K562 (cell line): ENCODE measurements around the gene PARD3B. TPM values are rescaled to one million over a fixed set of nuclear protein-coding genes. Genes with fewer than 3 reads are reported as not detected.
A peak's percentile ranks its signal among the peaks of the same experiment; 100 is the strongest.

Experiments used
- ASH1L ChIP-seq: fragments of 450-650 bp; IDR thresholded peaks from 2 replicates; pipeline ENCODE4 v1.6.1; 2018; ENCODE audit warnings: borderline replicate concordance, mild to moderate bottlenecking, low read depth; ENCODE audit not compliant: partially characterized antibody
- BDP1 ChIP-seq: IDR thresholded peaks from 3 replicates; pipeline ENCODE4 v1.6.1; 2011; ENCODE audit not compliant: insufficient read length, insufficient read depth
- BRD4 ChIP-seq: fragments of 200-600 bp; sonication (generic); IDR thresholded peaks from 2 replicates; pipeline ENCODE4 v1.6.1; 2017; ENCODE audit warnings: inconsistent platforms
- CGGBP1 ChIP-seq: fragments of 250-450 bp; sonication (Bioruptor Pico); IDR thresholded peaks from 2 replicates; pipeline ENCODE4 v1.9.0; 2021; ENCODE audit warnings: mild to moderate bottlenecking
- FOXO4 ChIP-seq: fragments of 450-650 bp; formaldehyde crosslinking; IDR thresholded peaks from 2 replicates; pipeline ENCODE4 v1.4.0; 2020; ENCODE audit warnings: mild to moderate bottlenecking, moderate library complexity
- GMEB1 ChIP-seq: fragments of 250-450 bp; sonication (Bioruptor Pico); IDR thresholded peaks from 2 replicates; pipeline ENCODE4 v1.4.0; 2020; ENCODE audit warnings: mild to moderate bottlenecking
- HEY1 ChIP-seq: fragments of 250-450 bp; sonication (Bioruptor Pico); IDR thresholded peaks from 2 replicates; pipeline ENCODE4 v1.5.0; 2020; ENCODE audit warnings: mild to moderate bottlenecking, moderate library complexity, borderline replicate concordance
- ID3 ChIP-seq, 2 experiments: fragments of 250-450 bp in 1 of 2; fragments of 450-650 bp in 1 of 2; sonication (Bioruptor Pico) in 1 of 2; IDR thresholded peaks; 2 replicates each; pipeline versions ENCODE4 v1.6.1 to v1.8.0; 2016 to 2021; ENCODE audit warnings: mild to moderate bottlenecking in 2 of 2, moderate library complexity in 2 of 2, missing compliant biosample characterization in 1 of 2, missing genetic modification characterization in 1 of 2
- L3MBTL2 ChIP-seq: fragments of 450-650 bp; IDR thresholded peaks from 2 replicates; pipeline ENCODE4 v1.6.1; 2016; ENCODE audit warnings: mild to moderate bottlenecking, moderate library complexity
- MYBL2 ChIP-seq, 2 experiments: fragments of 450-650 bp in 1 of 2; sonication (generic) in 1 of 2; formaldehyde crosslinking in 1 of 2; IDR thresholded peaks; 2 replicates each; pipeline versions ENCODE4 v1.6.1 to v1.8.1; 2017 to 2022; ENCODE audit warnings: borderline replicate concordance in 1 of 2, inconsistent platforms in 1 of 2, low read depth in 1 of 2, mild to moderate bottlenecking in 1 of 2, missing genetic modification reagents in 1 of 2, moderate library complexity in 1 of 2
- NEUROD1 ChIP-seq: fragments of 150-350 bp; IDR thresholded peaks from 2 replicates; pipeline ENCODE4 v1.6.1; 2014; ENCODE audit warnings: borderline replicate concordance, low read length, low read depth; ENCODE audit not compliant: partially characterized antibody
- PHB2 ChIP-seq: fragments of 450-650 bp; IDR thresholded peaks from 2 replicates; pipeline ENCODE4 v1.6.1; 2017; ENCODE audit warnings: low read depth
- RBM15 ChIP-seq: fragments of 200-400 bp; formaldehyde crosslinking; IDR thresholded peaks from 2 replicates; pipeline ENCODE4 v1.6.1; 2018; ENCODE audit warnings: mild to moderate bottlenecking, low read length, moderate library complexity; ENCODE audit not compliant: insufficient read depth
- RFX1 ChIP-seq: fragments of 450-650 bp; IDR thresholded peaks from 2 replicates; pipeline ENCODE4 v1.6.1; 2016; ENCODE audit warnings: mild to moderate bottlenecking, moderate library complexity
- SREBF1 ChIP-seq: fragments of 150-350 bp; IDR thresholded peaks from 2 replicates; pipeline ENCODE4 v1.6.1; 2014; ENCODE audit warnings: antibody characterized with exemption, low read depth, low read length, borderline replicate concordance
- TAF7 ChIP-seq: fragments of 450-650 bp; IDR thresholded peaks from 2 replicates; pipeline ENCODE4 v1.6.1; 2016; ENCODE audit warnings: missing genetic modification characterization, missing compliant biosample characterization
- TEAD4 ChIP-seq, 2 experiments: sonication (generic) in 1 of 2; formaldehyde crosslinking in 1 of 2; IDR thresholded peaks; 2 replicates each; pipeline versions ENCODE4 v1.6.1 to v1.8.0; 2012 to 2022; ENCODE audit warnings: borderline replicate concordance in 1 of 2, inconsistent platforms in 1 of 2, low read length in 1 of 2, mild to moderate bottlenecking in 1 of 2, missing genetic modification reagents in 1 of 2
- TOE1 ChIP-seq, 2 experiments: fragments of 450-650 bp in 1 of 2; sonication (generic) in 1 of 2; formaldehyde crosslinking in 1 of 2; IDR thresholded peaks; 2 replicates each; pipeline versions ENCODE4 v1.7.1 to v1.8.0; 2016 to 2022; ENCODE audit warnings: borderline replicate concordance in 2 of 2, mild to moderate bottlenecking in 2 of 2, antibody characterized with exemption in 1 of 2, inconsistent platforms in 1 of 2, low read depth in 1 of 2, missing genetic modification reagents in 1 of 2, moderate library complexity in 1 of 2
- TSC22D4 ChIP-seq: fragments of 450-650 bp; IDR thresholded peaks from 2 replicates; pipeline ENCODE4 v1.6.1; 2016; ENCODE audit warnings: missing genetic modification characterization, missing biosample characterization, control low read depth
- XRCC3 ChIP-seq: fragments of 450-650 bp; IDR thresholded peaks from 2 replicates; pipeline ENCODE4 v1.6.1; 2017; ENCODE audit warnings: mild to moderate bottlenecking, moderate library complexity
- ZC3H8 ChIP-seq: fragments of 450-650 bp; IDR thresholded peaks from 2 replicates; pipeline ENCODE4 v1.6.1; 2017
- ZNF217 ChIP-seq: sonication (generic); formaldehyde crosslinking; IDR thresholded peaks from 2 replicates; pipeline ENCODE4 v1.8.0; 2022; ENCODE audit warnings: mild to moderate bottlenecking, missing genetic modification reagents
- ZNF23 ChIP-seq: fragments of 250-450 bp; sonication (Bioruptor Pico); IDR thresholded peaks from 2 replicates; pipeline ENCODE4 v1.4.0; 2020; ENCODE audit warnings: mild to moderate bottlenecking
- ZNF444 ChIP-seq: fragments of 250-450 bp; sonication (Bioruptor Pico); IDR thresholded peaks from 2 replicates; pipeline ENCODE4 v1.4.0; 2020; ENCODE audit warnings: mild to moderate bottlenecking, moderate library complexity
- ZNF57 ChIP-seq: fragments of 450-650 bp; formaldehyde crosslinking; IDR thresholded peaks from 2 replicates; pipeline ENCODE4 v1.4.0; 2020; ENCODE audit warnings: mild to moderate bottlenecking, moderate library complexity
- polyA plus RNA-seq, 8 experiments: library from polyadenylated mRNA; depleted of rRNA in 4 of 8; stranded (reverse) in 5 of 8; unstranded in 3 of 8; fragments of >200 nt; fragmentation: Nextera tagmentation in 2 of 8; fragmentation: Illumina TruSeq in 1 of 8; extraction: Ambion mirVana in 2 of 8; extraction: Trizol in 1 of 8; gene quantifications; 2 replicates each; pipeline versions ENCODE4 v1.2.1 to v1.2.3, GENCODE V29; 2011 to 2014; ENCODE audit warnings: inconsistent platforms in 1 of 8, missing spikeins in 1 of 8
- total RNA-seq, 7 experiments: library from RNA; depleted of rRNA in 6 of 7; stranded (reverse); fragments of >200 nt in 6 of 7; fragmentation: Illumina TruSeq in 2 of 7; extraction: Trizol in 2 of 7; gene quantifications; 2 replicates each; pipeline versions ENCODE4 v1.2.1 to v1.2.3, GENCODE V29; 2011 to 2021; ENCODE audit warnings: low replicate concordance in 1 of 7

Gene PARD3B
- total and polyA plus RNA-seq, 9 of the 15 experiments (the other 6 are each of a cell fraction or from before 2014, with no cell fraction given) = 0.15 to 3.0 (median 1.1) TPM

GRCh38 chr2:205024822-205025518 lies 479.7 kb downstream of the PARD3B start (continued):
- TF ChIP-seq ZNF217 (no peak), ZNF444 (CRISPR knock-in tag) (no peak), ZNF23 (CRISPR knock-in tag) (no peak), CGGBP1 (CRISPR knock-in tag) (no peak), PHB2 (peak; percentile 79), ZC3H8 (no peak), ZNF57 (CRISPR knock-in tag) (no peak), TEAD4 (IDR thresholded peaks at IDR 0.05; ENCODE audit: low read length) (peak; percentile 98), TEAD4 (CRISPR knock-in tag; IDR thresholded peaks at IDR 0.05; ENCODE audit: borderline replicate concordance) (no peak), XRCC3 (no peak), MYBL2 (IDR thresholded peaks at IDR 0.05; ENCODE audit: low read depth) (peak; percentile 61; the same call in 1 of the 2 replicates), MYBL2 (CRISPR knock-in tag; IDR thresholded peaks at IDR 0.05; ENCODE audit: borderline replicate concordance) (no peak), RBM15 (no peak), HEY1 (CRISPR knock-in tag) (no peak), FOXO4 (CRISPR knock-in tag) (no peak), TAF7 (tag) (no peak), BDP1 (no peak), ID3 (CRISPR knock-in tag; IDR thresholded peaks at IDR 0.05) (no peak), ID3 (tag; IDR thresholded peaks at IDR 0.05) (no peak), RFX1 (no peak), GMEB1 (CRISPR knock-in tag) (no peak), SREBF1 (no peak), NEUROD1 (peak; percentile 65), TSC22D4 (tag) (no peak), ASH1L (no peak), BRD4 (no peak), TOE1 (IDR thresholded peaks at IDR 0.05; ENCODE audit: borderline replicate concordance) (peak; percentile 64; the same call in 1 of the 2 replicates), TOE1 (CRISPR knock-in tag; IDR thresholded peaks at IDR 0.05; ENCODE audit: borderline replicate concordance, low read depth) (no peak), L3MBTL2 (no peak)
